ENCODE data around the gene GRID1.
A peak's percentile ranks its signal among the peaks of the same experiment; 100 is the strongest.

The GRID1 gene

DNA sequence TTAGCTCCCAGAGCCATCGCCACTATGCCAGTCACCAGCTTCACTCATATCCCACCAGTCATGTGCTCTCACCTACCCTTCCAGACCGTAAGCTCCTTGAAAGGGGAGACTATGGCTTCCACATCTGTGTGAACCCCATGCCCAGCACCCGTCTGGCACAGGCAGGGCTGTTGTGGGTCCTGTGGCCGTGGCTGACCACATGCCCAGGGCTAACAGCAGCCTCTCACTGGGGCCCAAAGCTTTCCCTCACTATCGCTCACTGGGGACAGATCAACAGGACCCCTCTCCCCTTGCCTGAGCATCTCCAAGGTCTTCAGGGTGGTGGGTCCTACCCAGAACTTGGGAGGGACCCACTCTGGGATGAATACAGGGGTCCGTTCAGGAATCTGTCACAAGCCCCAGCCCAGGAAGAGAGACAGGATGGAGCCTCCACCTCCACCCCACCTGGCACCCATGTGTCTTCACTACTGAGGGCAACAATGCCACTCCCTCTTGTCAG lies 303.9 kb downstream of the GRID1 start:
- DNase-seq (ENCODE audit: low spot score), result peak; percentile 30

DNA sequence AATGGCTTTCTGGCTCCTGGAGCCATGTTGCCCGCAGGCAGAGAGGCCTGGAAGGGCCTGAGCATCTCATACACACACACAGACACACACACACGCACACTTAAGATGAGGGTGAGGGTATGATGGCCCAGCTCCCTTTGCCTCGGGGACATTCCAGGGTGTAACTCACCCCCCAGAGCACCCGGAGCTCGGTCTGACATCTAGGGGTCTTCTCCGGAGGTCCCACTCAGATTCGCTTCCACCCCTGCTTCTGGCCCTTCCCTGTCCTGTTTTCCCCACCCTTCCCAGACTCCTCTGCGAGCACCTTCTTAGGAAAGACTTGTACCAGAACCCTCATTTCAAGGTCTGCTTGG lies 304.4 kb downstream of the GRID1 start:
- no peak for DNase-seq (ENCODE audit: low spot score)

DNA sequence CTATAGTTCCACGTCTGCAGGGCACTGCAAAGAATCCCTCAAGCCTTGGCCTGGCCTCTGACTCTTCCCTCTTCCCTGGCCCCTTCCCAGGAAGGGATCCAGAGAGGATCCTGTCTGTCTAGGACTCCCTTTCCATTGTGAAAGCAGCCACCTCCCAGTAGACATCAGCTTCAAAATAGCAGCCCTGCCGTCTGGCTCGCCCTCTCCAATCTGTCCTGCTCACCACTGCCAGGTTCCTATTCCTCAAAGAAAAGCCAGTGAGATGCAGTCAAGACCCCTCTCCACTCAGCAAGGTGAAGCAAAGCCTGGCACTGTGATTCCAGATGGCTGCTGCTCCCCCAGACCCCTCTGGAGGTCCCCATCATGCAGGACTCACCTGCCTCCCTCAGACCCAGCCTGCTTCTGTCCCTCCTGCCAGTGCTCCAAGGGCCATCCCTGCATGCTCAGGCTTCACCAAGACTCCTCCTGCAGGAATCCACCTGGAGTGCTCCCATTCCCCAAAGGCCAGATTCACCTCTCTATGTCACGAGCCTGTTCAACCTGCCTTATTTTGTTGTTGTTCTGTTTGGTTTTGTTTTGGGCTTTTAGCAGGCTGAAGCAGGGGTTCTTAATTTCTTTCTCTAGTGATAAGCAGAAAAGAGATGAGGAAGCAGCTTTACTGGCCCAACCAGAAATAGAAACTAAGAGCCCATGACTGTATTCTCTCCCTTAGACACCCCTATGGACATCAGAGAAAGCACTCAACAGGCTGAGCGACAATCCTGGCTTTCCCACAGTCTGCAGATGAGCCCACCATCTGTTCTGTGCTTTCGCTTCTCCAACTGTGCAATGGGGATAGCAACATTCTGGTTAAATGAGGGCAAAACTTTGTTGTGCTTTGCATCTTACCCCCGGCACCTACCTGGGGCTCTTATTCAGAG lies 305.1 kb downstream of the GRID1 start:
- no peak for DNase-seq (ENCODE audit: low spot score)

DNA sequence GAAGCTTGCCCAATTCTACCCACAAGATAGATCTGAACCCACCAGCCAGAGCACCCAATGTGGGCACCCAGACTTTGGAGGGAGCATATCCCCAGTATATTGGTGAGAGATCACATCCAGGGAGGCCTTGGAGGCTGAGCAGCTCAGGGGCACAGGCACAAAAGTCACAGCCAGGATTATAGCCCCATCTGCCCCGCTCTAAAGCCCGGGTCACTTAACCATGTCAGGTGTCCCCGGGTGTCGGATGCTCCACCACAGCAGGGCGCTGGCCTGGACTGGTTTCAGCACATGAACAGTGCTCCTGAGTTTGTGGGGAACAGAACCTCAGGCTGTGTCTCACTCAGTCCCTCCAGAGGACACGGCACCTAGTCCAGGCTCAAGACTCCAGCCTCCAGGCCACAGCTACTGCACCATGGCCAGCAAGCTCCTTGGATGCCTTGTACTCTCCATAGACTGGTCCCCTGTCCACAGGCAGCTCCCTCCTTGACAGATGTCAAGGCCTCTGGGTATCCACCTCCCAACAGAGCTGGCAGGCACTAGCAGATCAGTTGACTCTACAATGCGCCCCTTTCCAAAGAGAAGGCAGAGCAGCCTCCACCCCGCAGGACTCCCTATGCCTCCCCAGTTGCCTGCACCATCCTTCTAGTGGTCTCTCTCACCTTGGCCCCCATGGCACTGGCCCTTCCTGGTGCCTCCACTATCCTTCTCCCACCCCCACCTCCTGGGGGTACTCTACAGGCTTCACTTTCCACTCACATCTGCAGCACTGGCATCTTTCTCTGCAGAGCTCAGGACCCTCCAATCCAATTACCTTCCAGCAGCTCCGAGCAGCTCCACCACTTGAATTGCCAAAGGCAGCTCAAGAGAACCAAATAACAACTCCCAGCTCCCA lies 306.0 kb downstream of the GRID1 start:
- no peak for DNase-seq (ENCODE audit: low spot score)

DNA sequence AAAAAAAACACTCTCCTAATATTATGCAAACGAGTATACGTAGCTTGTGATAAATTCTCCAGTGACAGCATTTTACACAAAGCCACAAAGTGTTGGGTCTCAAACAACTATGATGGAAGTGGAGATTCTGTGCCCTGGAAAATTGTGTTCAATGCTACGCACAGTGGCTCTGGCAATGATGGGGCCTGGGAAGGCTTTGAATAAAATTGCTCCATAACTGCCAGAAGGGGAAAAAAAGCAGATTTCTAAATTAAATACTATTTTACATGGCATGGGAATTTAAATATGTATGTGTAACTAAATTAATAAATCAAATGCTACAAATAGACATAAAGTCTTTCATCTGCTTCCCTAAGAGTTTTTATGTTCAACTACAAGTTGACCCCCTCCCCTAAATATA lies 306.7 kb downstream of the GRID1 start:
- no peak for DNase-seq (ENCODE audit: low spot score)

DNA sequence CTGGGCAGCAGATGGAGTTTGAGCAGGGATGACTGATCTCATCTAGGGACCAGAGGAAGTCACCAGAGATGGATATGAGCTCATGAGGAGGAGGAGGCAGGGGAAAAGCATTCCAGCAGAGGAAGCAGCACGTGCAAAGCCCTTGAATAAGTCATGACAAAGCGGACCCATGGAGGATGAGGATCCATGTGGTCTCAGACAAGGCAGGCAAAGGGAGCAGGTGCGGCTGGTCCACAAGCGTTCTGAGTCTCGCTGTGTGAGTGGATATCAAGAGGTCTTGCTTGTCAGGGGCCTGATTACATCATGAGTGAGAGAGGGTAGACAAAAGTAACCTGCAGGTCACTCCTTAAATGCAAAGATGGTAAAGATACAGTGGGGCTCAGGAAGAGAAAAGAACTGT lies 307.6 kb downstream of the GRID1 start:
- DNase-seq (ENCODE audit: low spot score), result no peak

DNA sequence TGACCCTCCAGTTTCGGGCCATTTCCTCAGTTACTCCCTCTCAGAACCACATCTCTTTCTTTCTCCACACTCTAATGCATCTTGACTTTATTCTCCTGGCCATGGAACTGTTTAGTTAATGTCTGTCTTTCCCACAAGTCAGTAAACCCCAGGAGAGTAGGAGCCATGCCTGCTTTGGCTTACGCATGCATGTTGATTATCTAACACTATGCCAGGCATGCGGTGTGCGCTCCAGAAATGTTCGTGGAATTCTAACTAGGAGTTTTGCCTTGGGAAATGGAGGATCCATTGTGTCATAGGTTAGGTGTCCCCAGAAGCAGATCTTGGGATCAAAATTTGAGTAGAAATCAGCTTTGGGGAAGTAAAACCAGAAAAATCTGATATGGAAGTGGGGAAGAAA lies 308.9 kb downstream of the GRID1 start:
- no peak for DNase-seq (ENCODE audit: low spot score)

DNA sequence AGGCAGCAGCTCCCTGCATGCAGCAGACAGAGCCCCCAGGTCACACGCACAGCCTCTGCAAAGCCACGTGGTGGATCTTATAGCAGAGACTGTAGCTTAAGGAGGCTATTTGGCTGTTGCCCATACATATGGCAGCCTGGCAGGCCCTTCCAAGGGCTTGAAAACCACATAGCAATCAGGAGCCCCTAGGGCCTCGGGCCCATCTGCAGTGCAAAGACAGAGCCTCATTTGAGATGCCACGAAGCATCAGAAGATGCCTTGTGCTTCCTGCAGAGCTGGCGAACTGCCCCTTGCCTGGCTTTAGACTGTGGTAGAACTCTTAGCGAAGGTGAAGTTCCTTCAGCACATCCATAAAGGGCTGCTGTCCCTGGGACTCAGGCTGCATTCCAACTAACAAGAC lies 309.9 kb downstream of the GRID1 start:
- DNase-seq (ENCODE audit: low spot score), result no peak

DNA sequence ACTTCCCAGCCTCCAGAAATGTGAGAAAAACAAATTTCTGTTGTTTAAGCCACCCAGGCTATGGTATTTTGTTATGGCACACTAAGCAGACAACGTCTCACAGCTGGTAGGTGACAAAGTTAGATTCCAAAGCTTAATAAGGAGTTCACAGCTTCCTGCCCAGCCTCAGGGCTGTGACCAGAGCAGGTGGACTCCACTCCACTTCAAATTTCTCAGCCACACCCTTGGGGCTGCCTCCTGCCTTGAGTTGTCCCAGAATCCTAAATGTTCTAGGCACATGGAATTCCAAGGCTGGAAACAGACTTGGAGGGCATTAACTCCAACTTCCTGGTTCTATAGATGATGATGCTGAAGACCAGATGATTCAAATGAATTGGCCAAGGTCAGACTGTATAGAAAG lies 310.7 kb downstream of the GRID1 start:
- no peak for DNase-seq (ENCODE audit: low spot score)

DNA sequence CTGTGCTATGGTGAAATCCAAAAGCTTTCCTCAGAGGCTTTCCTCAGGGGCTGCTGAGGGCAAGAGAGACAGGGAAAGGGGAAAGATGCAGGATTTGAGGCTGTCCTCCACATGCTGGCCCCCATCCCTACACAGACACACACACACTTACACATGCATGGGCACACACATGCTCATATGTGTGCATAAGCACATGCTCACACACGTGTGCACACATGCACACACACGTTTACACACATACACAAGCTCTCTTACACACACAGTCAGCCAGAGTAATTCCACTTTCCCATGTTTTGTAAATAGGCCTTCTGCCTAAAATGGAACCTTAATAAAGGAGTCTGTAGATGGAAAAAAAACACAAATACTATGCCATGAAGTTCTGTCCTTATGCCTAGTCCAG lies 312.9 kb downstream of the GRID1 start:
- DNase-seq (ENCODE audit: low spot score), result no peak

DNA sequence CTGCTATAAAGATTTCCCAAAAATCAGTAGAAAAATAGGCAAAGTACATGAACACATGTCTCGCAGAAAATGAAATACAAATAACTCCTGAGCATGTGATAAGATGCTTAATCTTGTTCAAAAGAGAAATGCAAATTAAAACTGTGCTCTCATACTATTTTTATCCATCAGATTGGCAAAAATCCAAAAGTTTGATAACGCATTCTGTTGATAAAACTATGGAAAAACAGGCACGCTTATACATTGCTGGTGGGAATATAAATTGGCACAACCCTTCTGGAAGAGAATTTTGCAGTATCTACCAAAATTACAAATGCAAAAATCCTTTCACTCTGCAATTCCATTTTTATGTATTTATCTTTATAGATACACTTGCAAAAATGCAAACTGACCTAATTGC lies 315.0 kb downstream of the GRID1 start:
- DNase-seq (ENCODE audit: low spot score), result no peak

DNA sequence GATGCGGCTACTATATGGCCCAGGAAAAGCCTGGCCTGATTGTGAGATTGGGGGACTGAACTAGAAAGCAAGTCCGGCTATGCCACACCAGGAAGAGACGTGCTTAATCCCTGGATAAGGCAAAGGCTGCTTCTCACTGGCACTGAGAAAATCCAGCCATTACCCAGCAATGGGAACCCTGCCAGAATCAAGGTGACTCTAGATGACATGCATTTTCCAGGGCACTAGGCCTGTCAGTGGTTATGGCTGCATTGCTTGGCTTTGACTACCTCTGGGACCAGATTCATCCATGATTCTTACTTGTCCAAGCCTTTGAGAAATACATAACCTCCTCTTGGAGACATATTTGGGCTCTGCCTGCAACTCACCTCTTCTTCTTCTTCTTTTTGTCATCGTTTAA lies 317.2 kb downstream of the GRID1 start:
- DNase-seq (ENCODE audit: low spot score), result no peak

DNA sequence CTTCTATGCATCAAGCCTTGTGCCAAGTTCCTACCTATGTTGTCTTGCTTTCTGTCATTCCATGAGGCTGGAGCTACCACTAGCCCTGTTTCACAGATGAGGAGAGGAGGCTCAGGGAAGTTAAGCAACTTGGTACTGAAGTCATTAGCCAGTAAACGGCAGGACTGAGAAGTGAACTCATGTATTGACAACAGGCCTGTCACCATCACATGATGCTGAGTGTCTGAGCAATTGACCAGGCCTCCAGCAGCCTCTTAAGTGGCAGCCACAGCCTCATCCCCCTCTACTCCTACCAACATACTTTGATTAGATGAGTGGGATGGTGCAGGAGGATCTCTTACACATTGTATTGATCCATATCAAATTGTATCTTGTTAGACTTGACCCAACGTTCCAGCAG lies 317.6 kb downstream of the GRID1 start:
- DNase-seq (ENCODE audit: low spot score), result no peak

DNA sequence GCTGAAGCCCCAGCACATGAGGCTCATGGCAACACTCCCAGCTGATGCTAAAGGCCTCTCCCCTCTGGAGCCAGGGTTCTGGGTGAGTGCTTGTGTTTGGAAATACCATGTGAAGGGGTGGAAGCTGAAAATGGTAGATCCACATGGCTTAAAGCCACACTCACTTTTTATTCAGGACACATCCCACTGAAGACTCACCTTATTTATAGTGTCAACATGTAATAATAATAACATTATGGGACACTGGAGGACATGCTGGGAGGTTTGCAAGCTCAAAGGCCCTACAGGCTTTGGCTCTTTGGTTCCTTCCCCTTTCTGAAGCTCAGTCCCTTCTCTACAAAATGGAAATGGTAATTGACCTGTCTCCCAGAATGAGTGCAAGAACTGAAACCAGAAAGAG lies 318.0 kb downstream of the GRID1 start:
- DNase-seq (ENCODE audit: low spot score), result no peak

DNA sequence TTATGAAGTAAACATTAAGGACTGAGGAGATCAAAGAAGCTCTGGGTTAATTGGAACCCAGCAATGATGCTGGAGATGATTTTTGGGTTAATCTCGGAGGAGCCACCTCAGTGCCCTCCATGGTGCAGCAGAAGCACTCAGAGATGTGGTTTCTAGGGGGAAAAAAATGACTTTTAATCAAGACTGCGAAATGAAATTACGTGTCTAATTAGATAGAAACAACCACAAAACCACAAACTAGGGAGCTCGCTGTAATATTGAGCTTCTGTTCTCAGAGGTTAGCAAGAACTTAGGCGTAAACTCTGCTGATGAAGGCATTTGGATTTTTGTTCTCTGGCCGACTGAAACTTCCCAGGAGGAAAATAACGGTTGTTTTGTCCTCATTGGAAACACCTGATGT lies 319.0 kb downstream of the GRID1 start:
- no peak for DNase-seq (ENCODE audit: low spot score)

DNA sequence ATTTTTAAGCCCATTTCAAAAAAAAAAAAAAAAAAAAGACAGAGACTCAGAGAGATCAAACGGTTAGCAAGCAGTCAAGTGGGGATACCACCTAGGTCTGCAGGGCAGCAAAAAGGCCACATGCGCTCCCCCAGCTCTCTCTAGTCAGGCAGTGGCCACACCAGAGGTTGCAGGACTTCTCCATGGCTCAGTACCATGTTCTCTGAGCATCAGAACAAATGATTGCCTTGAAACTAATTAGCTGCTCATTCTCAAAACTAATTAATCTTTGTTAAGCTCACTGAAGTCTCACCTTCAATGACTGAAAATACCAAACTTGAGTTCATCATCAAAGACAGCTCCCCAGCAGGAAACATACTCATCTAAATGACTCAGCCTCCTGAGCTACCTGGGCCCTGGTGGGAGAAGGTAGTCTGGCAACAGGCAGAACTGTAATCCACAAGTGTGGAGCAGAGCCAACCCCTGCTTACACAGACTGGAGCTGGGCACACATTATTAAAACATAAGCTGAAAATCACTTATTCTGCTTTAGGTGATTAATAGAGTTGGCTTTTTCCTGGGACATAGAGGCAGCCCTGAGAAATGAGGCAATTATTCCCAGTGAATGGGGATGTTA lies 319.6 kb downstream of the GRID1 start:
- DNase-seq (ENCODE audit: low spot score), result no peak

DNA sequence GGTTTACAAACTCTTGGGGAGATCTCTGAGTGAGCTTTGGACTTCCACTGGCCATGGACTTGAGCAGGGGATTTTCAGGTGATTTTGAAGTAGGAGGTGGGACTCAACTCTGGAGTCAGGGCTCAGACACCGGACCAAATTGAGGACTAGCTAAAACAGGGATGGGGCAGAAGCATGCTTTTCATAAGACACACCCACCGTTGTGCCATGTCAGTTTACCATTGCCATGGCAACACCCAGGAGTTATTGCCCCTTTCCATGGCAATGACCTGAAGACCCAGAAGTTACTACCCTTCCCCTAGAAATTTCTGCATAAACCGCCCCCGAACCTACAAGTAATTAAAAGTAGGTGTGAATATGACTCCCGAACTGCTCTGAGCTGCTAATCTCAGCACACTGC lies 320.7 kb downstream of the GRID1 start:
- DNase-seq (ENCODE audit: low spot score), result no peak

DNA sequence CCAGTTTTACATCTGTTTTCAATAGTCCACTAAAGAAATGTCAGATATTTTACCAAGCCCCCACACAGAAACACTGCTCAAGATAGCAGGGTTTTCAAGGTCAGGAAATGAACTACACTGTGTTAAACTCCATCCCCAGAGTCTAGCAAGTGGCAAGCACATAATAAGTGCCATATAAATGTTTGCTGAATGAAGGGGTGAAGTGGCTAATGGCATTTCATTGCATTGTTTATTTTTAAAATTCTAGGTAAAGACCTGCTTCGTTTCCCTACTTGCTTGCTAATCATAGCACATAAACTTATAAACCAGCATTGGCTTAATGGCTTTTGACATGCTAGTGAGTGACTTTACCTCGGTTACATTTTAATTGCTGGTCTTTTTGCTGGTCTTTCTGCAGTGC lies 322.6 kb downstream of the GRID1 start:
- DNase-seq (ENCODE audit: low spot score), result no peak

DNA sequence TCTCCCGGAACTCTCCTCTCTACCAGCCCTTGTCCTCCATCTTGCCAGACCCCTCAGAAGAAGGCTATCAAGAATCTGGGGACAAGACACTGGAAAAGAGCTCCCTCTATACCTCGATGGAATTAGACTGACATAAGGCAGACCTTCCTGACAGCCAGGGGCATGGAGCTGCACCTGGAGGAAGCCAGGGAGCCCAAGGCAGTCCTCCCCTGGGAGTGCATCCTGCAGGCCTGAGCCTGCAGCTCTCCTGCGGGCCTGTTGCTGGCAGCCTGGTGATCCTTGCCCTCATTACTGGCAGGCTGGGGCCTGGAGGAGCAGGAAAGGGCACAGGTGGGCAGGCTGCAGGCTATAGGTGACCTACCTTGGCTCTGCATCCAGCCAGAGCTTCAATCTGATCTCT lies 323.4 kb downstream of the GRID1 start:
- no peak for DNase-seq (ENCODE audit: low spot score)

DNA sequence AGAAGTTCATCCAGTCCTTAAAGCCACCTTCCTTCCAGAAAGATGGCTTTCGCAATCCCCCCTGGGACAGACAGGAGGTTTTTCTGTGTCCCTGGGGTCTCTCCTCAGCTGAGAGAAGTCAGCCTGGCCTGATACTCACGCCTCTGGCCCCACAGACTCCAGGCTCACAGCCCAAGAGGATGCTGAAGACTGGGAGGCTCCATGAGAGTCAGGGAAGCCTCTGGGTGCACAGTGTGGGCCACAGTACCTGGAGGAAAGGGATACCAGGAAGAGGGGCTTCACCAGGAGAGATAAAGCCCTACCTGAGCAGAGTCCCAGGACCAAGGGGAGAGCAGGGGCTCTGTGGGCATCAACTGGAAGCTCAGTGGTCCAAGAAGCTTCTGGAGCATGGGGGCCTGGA lies 324.4 kb downstream of the GRID1 start:
- no peak for DNase-seq (ENCODE audit: low spot score)

DNA sequence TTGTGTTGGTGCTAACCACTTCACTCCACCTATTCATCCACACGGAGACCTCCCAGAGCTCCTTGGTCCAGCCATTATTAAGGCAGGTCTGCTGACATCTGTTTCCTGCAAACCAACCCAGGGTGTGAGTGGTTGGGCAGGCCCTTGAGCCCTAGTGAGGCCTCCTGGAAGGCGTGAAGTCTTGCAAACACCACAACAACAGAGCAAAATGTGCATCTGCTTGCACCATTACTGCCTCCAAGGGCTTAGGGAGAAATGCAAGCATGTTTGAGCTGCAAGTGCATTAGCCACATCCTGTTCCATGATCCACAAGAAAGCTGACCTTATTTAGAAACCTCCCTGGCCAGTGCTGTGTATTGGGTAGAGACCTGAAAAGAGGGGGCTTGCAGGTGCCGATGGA lies 325.5 kb downstream of the GRID1 start:
- DNase-seq (ENCODE audit: low spot score), result no peak

DNA sequence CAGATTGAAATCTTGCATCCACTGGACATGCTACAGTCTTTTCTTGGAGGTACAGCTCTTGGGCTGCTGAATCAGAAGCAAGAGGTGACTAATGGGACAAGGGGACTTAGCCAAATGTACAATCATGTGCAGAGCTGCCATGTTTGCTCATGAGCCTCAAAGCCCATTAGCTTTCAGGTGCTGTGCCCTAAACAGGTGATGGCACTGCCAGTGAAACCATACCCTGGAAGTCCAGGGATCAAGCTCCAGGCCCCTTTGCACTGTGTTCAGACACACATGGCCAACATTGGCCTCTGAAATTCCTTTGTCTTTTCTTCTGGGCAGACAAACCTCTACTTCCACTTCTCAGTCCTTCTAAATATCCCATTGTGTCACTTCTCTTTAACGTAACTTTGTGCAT lies 328.2 kb downstream of the GRID1 start:
- no peak for DNase-seq (ENCODE audit: low spot score)

DNA sequence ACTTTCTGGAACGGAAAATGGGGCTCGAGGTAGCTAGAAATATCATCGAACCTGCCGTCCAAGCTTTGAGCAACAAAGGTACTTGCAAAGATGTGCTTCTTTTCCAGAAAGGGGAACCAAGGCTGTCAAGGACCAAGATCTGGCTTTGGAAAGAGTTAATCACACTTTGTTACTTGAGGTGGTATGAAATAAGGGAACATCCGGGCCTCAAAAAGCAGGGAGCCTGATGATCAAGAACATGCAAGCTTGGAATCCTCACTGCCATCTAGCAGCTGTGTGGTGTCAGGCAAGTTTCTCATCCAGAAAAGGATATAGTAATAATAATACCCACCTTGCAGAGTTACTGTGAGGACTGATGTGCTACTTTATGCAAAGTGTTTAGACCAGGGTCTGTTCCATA lies 329.5 kb downstream of the GRID1 start:
- no peak for DNase-seq (ENCODE audit: low spot score)
